Measurements from ENCODE around the gene DYRK1A.
"Not testable (repeated sequence)": the region's sequence is repeated elsewhere in the genome, so short reads cannot be mapped to it uniquely, and the experiment has no call there.

Gene DYRK1A

GRCh38 chr21:37484535-37485474, 118.2 kb downstream of the DYRK1A start:
- DNase-seq: no peak

DNA sequence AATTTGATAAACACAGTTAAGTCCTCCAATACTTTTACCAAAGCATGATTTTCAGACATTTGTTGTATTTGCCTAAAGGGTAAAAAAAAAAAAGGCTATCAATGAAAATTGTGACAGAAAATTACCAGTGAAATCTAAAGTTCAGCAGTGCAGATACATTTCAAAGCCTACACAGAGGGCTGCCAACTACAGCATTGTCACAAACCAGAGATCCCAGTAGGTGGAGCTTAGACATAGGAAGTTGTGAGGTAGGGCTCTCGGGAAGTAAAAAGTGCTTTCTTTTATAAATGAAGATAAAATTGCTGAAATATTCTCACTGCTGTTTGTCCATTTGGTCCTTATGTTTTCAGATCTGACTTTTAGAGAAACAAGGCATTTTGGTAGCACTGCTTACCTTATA, 123.0 kb downstream of the DYRK1A start:
- no peak for DNase-seq

- DNase-seq: no peak
Measured at GRCh38 chr21:37490084-37490483, 123.5 kb downstream of the DYRK1A start.

DNA sequence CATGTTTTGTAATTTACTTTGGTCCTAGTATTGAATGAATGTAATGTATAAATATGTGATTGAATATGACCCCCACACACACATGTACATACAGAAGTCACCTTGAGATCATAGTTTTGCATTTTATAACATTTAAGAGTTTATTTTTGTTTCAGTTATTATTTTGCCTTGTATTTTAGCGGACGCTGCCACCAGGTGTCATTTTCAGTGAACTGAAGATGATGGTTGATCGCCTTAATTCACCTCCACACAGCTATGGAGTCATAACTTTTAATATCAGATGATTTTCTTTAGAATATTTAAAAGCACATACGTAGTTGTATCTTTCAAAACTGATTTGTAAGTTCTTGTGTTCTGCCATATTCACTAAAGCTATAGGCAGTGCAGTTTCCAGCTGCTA, 130.4 kb downstream of the DYRK1A start:
- no peak for DNase-seq

DNA sequence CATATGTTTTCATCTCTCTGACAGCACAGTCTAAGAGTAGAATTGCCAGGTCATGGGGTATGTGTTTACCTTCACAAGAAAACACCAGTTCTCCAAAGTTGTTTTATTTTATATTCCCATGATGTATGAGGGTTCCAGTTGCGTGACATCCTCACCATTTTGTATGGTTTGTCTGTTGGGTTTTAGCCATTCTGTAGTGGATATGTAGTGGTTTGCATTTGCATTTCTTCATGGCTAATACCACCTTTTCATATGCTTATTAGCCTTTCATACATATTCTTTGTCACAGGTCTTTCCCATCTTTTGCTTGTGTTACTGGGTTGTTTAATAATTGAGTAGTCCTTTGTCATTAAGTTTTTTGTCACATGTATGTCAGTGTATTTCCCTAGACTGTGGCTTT, 132.1 kb downstream of the DYRK1A start:
- DNase-seq: no peak

- no peak for DNase-seq
Measured at GRCh38 chr21:37502947-37503346, 136.4 kb downstream of the DYRK1A start.

DNA sequence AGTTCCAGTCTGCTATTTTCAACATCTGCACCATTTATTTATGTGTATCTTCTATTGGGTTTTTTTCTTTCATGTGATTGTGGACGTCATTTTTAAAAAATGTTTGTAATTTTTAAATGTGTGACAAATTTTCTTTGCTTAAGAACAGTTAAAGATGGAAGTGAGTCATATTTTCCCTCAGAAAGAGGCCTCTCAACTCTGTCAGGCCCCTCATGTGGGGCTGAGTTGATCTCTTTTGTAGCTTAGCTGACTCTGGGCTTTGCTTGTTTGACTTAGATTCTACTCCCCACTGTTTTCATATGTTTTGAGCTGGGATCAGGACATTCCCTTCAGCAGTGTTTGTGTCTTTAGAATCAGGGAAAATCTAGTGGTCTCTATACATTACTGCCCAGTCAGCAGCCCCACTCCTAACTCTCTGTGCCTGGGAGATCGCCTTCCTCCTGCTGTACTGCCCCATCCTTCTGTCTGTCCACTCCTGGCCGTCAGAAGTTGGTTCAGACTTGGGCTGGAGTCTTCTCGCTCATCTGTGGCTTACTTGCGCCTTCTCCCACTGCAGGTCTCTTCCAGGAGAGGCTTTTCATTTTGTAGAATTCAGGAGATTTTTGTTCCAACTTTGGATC, 137.4 kb downstream of the DYRK1A start:
- DNase-seq: no peak

GRCh38 chr21:37505963-37506362, 139.4 kb downstream of the DYRK1A start:
- no peak for DNase-seq

DNA sequence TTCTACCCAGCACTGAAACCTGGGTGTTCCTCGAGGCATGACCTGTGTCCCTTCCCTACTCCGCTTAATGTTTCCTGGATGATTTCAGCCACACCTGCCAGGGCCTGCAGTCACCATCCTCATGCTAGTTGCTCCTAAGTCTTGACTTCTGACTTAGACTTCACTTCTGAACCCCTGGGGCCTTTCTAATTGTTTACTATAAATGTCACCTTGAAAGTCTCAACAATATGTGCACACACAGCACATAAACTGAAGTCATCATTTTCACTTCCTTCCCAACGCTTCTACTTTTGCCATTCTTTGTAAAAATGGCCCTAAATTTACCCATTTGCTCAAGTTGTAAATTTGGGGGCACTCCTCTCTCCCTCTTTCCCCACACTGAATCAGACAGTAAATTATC, 141.1 kb downstream of the DYRK1A start:
- DNase-seq: no peak

DNA sequence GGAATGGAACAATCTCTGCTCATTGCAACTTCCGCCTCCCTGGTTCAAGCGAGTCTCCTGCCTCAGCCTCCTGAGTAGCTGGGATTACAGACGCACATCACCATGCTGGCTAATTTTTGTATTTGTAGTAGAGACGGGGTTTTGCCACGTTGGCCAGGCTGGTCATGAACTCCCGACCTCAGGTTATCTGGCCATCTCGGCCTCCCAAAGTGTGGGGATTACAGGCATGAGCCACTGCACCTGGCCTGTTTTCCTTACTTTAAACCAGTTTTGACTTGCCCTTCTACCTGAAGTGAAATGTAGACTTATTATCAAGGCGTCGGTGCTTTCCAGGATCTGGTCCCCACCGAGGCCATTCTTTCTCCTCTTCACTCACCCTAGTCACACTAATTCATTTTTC, 141.8 kb downstream of the DYRK1A start:
- no peak for DNase-seq

GRCh38 chr21:37509802-37510393, 143.3 kb downstream of the DYRK1A start:
- no peak for DNase-seq

DNA sequence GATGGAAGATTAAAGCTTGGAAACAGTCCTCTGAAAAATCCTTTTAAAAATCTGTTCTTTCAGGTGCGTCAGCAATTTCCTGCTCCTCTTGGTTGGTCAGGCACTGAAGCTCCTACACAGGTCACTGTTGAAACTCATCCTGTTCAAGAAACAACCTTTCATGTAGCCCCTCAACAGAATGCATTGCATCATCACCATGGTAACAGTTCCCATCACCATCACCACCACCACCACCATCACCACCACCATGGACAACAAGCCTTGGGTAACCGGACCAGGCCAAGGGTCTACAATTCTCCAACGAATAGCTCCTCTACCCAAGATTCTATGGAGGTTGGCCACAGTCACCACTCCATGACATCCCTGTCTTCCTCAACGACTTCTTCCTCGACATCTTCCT, 145.3 kb downstream of the DYRK1A start:
- no peak for DNase-seq

- DNase-seq: no peak
Measured at GRCh38 chr21:37513383-37513782, 146.8 kb downstream of the DYRK1A start.

- no peak for DNase-seq
Measured at GRCh38 chr21:37514038-37514667, 147.6 kb downstream of the DYRK1A start.

DNA sequence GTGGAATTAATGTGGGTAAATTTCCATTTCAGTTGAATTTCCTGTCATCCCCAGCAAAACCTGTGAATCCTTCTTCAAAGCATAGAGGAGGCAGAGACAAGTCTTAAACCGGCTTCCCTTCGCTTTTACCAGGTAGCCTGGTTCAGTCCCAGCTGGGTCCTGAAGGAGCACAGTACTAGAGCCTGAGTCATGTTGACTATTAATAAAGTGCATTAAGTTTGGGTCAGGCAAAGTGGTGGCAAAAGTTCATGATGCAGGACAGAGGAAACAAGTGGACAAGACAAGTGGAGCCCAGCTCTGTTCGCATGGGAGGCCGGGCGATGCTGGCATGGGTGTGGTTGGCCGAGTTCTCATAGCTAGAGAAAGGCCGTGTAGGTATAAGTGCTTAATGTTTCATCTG, 150.4 kb downstream of the DYRK1A start:
- no peak for DNase-seq

DNA sequence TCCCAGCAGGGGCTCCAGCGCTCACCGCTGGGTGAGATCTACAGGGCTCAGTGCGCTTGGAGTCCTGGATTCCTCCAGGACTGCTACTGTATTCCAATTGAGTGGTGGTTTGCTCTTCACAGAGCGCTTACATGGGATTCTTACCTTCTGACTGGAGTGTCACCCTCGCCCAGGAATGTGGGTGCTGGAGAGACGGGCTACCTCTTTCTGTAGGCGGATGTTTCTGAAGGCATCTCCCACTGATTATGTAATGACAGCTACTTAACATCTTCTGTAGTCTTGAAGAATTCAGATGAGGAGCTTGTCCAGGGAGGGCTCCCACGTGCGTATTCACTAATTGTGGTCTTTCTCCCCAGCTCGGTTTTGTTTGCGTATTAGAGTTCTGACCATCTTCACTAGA, 154.2 kb downstream of the DYRK1A start:
- DNase-seq: no peak

- no peak for DNase-seq
Measured at GRCh38 chr21:37521658-37522057, 155.1 kb downstream of the DYRK1A start.

DNA sequence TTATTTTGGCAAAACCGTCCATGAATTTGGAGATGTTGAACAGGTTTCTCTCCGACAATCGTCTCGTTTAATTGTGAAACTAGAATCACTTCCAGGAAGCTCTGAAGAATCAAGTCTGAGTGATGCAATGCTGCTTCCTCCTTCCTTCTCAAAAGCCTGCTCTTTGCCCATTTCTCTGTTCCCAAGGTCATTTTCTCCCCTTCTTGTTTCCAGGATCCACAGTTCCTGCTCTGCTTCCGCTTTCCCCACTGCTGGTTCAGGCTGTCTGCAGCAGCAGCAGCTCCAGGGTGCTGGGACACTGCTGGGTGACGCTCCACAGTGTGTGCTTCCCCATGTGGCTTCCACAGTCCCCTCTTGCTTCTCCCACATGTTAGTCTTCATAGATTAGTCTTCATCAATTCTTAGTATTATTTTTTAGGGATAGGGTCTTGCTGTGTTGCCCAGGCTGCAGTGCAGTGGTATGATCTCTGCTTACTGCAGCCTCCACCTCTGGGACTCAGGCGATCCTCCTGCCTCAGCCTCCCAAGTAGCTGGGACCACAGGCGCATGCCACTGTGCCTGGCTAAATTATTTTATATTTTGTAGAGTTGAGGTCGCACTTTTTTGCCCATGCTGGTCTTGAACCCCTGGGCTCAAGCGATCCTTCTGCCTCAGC, 156.2 kb downstream of the DYRK1A start:
- DNase-seq: no peak

DNA sequence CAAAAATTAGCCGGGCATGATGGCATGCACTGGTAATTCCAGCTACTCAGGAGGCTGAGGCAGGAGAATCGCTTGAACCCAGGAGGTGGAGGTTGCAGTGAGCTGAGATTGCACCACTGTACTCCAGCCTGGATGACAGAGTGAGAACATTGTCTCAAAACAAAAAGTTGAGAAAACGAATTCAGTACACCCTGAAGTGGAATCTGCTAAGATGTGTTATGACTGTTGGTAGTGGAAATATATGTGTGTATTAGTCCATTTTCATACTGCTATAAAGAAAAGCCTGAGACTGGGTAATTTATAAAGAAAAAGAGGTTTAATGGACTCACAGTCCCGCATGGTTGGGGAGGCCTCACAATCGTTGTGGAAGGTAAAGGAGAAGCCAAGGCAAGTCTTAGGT, 158.4 kb downstream of the DYRK1A start:
- DNase-seq: not testable (repeated sequence)

GRCh38 chr21:37525810-37526209, 159.2 kb downstream of the DYRK1A start:
- DNase-seq: no peak

DNA sequence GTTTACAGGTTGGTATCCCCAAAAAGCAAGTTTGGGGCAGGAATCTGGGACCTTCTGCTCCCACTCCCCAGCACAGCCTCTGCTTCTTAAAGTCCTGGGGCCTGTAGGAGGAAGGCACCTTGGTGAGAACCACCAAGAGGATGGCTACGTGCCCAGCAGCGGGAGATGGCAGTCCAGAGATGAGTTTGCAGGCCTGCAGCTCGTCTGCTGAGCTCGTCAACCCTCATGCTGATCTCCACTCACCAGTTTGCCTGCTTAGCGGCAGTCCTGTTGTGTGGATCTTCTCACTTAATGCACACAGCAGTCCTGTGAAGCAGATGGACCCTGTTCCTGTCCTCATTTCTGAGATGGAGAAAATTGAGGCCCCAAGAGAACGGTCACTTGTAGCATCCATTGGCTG, 160.5 kb downstream of the DYRK1A start:
- DNase-seq: no peak

DNA sequence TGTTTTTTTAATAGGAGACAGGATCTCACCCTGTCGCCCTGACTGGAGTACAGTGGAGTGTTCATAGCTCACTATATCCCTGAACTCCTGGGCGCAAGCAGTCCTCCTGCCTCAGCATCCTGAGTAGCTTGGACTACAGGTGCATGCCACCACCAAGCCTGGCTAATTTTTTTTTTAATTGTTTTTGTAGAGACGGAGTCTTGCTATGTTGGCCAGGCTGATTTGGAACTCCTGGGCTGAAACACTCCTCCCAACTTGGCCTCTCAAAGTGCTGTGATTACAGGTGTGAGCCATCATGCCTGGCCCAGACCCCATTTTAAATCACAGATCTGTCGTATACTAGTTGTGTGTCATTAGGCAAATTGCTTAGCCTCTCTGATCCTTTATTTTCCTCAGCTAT, 161.1 kb downstream of the DYRK1A start:
- no peak for DNase-seq
